Natural killer cell (primary cell): ENCODE results near the gene HPSE2. TPM values are rescaled to one million over a fixed set of nuclear protein-coding genes. Genes with fewer than 3 reads are reported as not detected.
"Not testable (repeated sequence)": the region's sequence is repeated elsewhere in the genome, so short reads cannot be mapped to it uniquely, and the experiment has no call there.

Experiments used
- ATAC-seq, 3 donors: fragments of 150-1000 bp in 2 of 3; fragments of 200-7000 bp in 1 of 3; cut with Tn5 transposase; 1 replicate in 1 of 3; 2 replicates in 2 of 3; pipeline ENCODE4 v1.10.0; 2021; ENCODE audit warnings: mild to moderate bottlenecking in 2 of 3, moderate library complexity in 2 of 3
- DNase-seq, 2 donors: peaks; one replicate each; pipeline versions ENCODE4 v3.0.0 to v3.0.0-alpha.2; 2013 to 2021; ENCODE audit warnings: mixed read lengths in 1 of 2
- H3K27ac ChIP-seq: one replicate; pipeline ENCODE4 v1.5.1; 2013; ENCODE audit warnings: mild to moderate bottlenecking, low read length
- H3K27me3 ChIP-seq: one replicate; pipeline ENCODE4 v1.6.1; 2013; ENCODE audit warnings: low read length; ENCODE audit not compliant: control insufficient read depth, insufficient read depth
- H3K36me3 ChIP-seq: one replicate; pipeline ENCODE4 v1.6.1; 2013; ENCODE audit warnings: low read length; ENCODE audit not compliant: control insufficient read depth, insufficient read depth
- H3K4me1 ChIP-seq: one replicate; pipeline ENCODE4 v1.6.1; 2013; ENCODE audit warnings: low read length; ENCODE audit not compliant: control insufficient read depth, insufficient read depth
- H3K4me3 ChIP-seq: one replicate; pipeline ENCODE4 v1.5.1; 2013; ENCODE audit warnings: low read length
- H3K9me3 ChIP-seq: one replicate; pipeline ENCODE4 v1.6.1; 2013; ENCODE audit warnings: low read length; ENCODE audit not compliant: control insufficient read depth, insufficient read depth
- H3K27ac Mint-ChIP-seq, 2 donors: one replicate each; pipeline ENCODE4 v1.8.0; 2022; ENCODE audit warnings: mild to moderate bottlenecking in 2 of 2, mixed read lengths in 2 of 2, moderate library complexity in 1 of 2
- H3K27me3 Mint-ChIP-seq, 2 donors: one replicate each; pipeline ENCODE4 v1.8.0; 2022; ENCODE audit warnings: low read depth in 2 of 2, mixed read lengths in 2 of 2
- H3K36me3 Mint-ChIP-seq: one replicate; pipeline ENCODE4 v1.8.0; 2022; ENCODE audit warnings: mixed read lengths
- H3K4me1 Mint-ChIP-seq, 2 donors: one replicate each; pipeline ENCODE4 v1.8.0; 2022; ENCODE audit warnings: mixed read lengths in 2 of 2
- H3K4me3 Mint-ChIP-seq: one replicate; pipeline ENCODE4 v1.8.0; 2022; ENCODE audit warnings: mild to moderate bottlenecking, moderate library complexity, mixed read lengths
- H3K9me3 Mint-ChIP-seq, 2 donors: one replicate each; pipeline ENCODE4 v1.8.0; 2022; ENCODE audit warnings: mixed read lengths in 2 of 2
- CTCF ChIP-seq: fragments of 200-600 bp; IDR thresholded peaks from one replicate; pipeline ENCODE4 v1.8.0; 2022; ENCODE audit warnings: antibody characterized with exemption
- WGBS: methylation state at CpG from one replicate; pipeline ENCODE4 v1.1.7; 2013; ENCODE audit warnings: missing lambda C conversion rate; ENCODE audit not compliant: insufficient coverage; 5-methylcytosine and 5-hydroxymethylcytosine counted together
- intact Hi-C: fragments of 100-400 bp; cut with micrococcal nuclease; formaldehyde crosslinking; loops from one replicate; pipeline ENCODE4 v1.14.2; 2022
- total RNA-seq, 4 donors: library from RNA; stranded (reverse); fragments of 120-200 nt in 1 of 4; gene quantifications; one replicate each; pipeline versions ENCODE4 v1.2.3 to v1.2.4, GENCODE V29; 2013 to 2022

HPSE2 gene
- total RNA-seq, 3 donors from 2014 or later (not counting 1 experiment from before 2014, with no cell fraction given) = not detected

DNA sequence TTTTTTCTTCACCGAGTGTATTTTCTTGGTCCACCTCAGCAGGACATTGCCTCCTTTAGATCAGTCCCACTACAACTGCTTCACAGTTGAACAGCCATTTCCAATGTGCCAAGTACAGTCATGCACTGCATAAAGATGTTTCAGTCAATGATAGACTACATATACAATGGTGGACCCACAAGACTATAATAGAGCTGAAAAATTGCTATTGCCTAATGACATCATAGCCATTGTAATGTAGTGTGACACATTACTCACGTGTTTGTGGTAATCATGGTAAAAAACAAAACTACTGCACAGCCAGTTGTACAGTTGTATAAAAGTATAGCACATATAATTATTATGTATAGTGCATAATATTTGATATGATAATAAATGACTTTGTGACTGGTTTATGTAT is 675.1 kb downstream of the HPSE2 start:
- Mint-ChIP-seq H3K36me3 (no peaks in the 10 kb centered on the region), H3K4me3 (no peak overlapping the region), H3K27me3 (peaks cover 0 to 4% of the 10 kb centered on the region in 2 donors), H3K27ac (no peak overlapping the region), H3K4me1 (no peaks in the 10 kb centered on the region), H3K9me3 (no peaks in the 10 kb centered on the region)
- ATAC-seq (no peak), DNase-seq (no peak)
- WGBS = 100% methylated on average over 1 of the region's 2 CpGs
- Histone ChIP-seq H3K36me3 (no peaks in the 10 kb centered on the region), H3K27ac (no peak overlapping the region), H3K9me3 (no peaks in the 10 kb centered on the region), H3K4me3 (no peak overlapping the region), H3K27me3 (no peaks in the 10 kb centered on the region), H3K4me1 (no peaks in the 10 kb centered on the region)
- intact Hi-C loops = no loop called here
- no peak for TF ChIP-seq CTCF

DNA sequence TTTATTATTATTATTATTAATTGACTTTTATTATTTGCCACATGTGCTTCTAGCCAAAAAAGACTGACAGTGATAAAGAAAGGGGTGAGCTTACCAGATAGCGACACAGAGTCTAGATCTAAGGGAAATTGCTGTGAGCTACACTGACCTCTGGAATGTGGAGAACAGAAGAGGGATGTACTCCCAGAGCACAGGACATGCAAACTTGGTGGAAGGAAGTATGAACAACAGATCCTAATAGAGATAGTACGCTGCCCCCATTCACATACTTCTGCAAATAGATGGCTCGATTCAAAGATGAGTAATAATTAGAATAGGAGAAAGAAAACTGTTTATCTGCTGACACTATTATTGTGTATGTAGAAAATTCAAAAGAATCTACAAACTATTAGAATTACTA is 679.6 kb downstream of the HPSE2 start:
- Mint-ChIP-seq H3K27ac (no peak overlapping the region), H3K27me3 (peaks cover 10 to 13% of the 10 kb centered on the region in 2 donors), H3K4me1 (no peaks in the 10 kb centered on the region), H3K36me3 (no peaks in the 10 kb centered on the region), H3K4me3 (no peak overlapping the region), H3K9me3 (no peaks in the 10 kb centered on the region)
- no peak for DNase-seq
- no peak for ATAC-seq
- Histone ChIP-seq H3K4me1 (no peaks in the 10 kb centered on the region), H3K27ac (no peak overlapping the region), H3K36me3 (no peaks in the 10 kb centered on the region), H3K27me3 (no peaks in the 10 kb centered on the region), H3K4me3 (no peak overlapping the region), H3K9me3 (no peaks in the 10 kb centered on the region)
- 89% methylated on average over 1 of the region's 3 CpGs for WGBS
- TF ChIP-seq CTCF = no peak
- intact Hi-C loops = no loop called here

GRCh38 chr10:98555021-98555619 is 680.5 kb downstream of the HPSE2 start:
- no peaks in the 10 kb centered on the region for H3K27me3 ChIP-seq
- Mint-ChIP-seq H3K4me1 (no peaks in the 10 kb centered on the region), H3K4me3 (no peak overlapping the region), H3K27ac (no peak overlapping the region), H3K27me3 (peaks cover 11 to 13% of the 10 kb centered on the region in 2 donors), H3K9me3 (no peaks in the 10 kb centered on the region), H3K36me3 (no peaks in the 10 kb centered on the region)
- no peak for TF ChIP-seq CTCF
- H3K4me3 ChIP-seq = no peak overlapping the region
- DNase-seq (no peak), ATAC-seq (no peak)
- no peaks in the 10 kb centered on the region for H3K9me3 ChIP-seq
- no peaks in the 10 kb centered on the region for H3K4me1 ChIP-seq
- H3K36me3 ChIP-seq = no peaks in the 10 kb centered on the region
- whole genome bisulfite sequencing = 56% methylated on average over 6 of the region's 7 CpGs
- intact Hi-C loops = no loop called here
- H3K27ac ChIP-seq = no peak overlapping the region

DNA sequence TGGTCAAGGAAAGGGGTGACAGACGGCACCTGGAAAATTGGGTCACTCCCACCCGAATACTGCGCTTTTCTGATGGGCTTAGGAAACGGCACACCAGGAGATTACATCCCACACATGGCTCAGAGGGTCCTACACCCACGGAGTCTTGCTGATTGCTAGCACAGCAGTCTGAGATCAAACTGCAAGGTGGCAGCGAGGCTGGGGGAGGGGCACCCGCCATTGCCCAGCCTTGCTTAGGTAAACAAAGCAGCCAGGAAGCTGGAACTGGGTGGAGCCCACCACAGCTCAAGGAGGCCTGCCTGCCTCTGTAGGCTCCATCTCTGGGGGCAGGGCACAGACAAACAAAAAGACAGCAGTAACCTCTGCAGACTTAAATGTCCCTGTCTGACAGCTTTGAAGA is 694.1 kb downstream of the HPSE2 start:
- H3K4me3 Mint-ChIP-seq, H3K27ac ChIP-seq, H3K4me1 Mint-ChIP-seq, H3K36me3 Mint-ChIP-seq, DNase-seq, H3K9me3 Mint-ChIP-seq, H3K27me3 ChIP-seq, H3K9me3 ChIP-seq, H3K4me3 ChIP-seq, H3K27ac Mint-ChIP-seq, ATAC-seq, intact Hi-C loops, H3K27me3 Mint-ChIP-seq, H3K36me3 ChIP-seq, H3K4me1 ChIP-seq: not testable (repeated sequence)
- 66% methylated on average over 5 of the region's 7 CpGs for WGBS
